Measurements from ENCODE around the gene GNA14.

- TF ChIP-seq CTCF (IDR thresholded peaks at IDR 0.05), result no peak
- TF ChIP-seq ZFX (IDR thresholded peaks at IDR 0.05; ENCODE audit: borderline replicate concordance), result no peak
These were observed 139.7 kb downstream of the GNA14 start for GRCh38 chr9:77508396-77508795.
